Keratinocyte (primary cell): Measurements from ENCODE around the gene BTRC.
"Not testable (repeated sequence)": the region's sequence is repeated elsewhere in the genome, so short reads cannot be mapped to it uniquely, and the experiment has no call there.

Experiments used
- EZH2 ChIP-seq: IDR thresholded peaks from one replicate; pipeline ENCODE4 v1.6.1; 2012; ENCODE audit warnings: inconsistent platforms, mild to moderate bottlenecking, low read length, moderate library complexity
- TF ChIP-seq, protein P1 (sequence below), 3 experiments: IDR thresholded peaks in 1 of 3; conservative IDR thresholded peaks in 1 of 3; optimal IDR thresholded peaks in 1 of 3; 2 replicates in 2 of 3; 3 replicates in 1 of 3; pipeline versions ENCODE3 to v1.5.1; 2011; ENCODE audit warnings: low read length in 3 of 3, mild to moderate bottlenecking in 3 of 3, moderate library complexity in 2 of 3, control low read depth in 1 of 3, inconsistent platforms in 1 of 3; ENCODE audit not compliant: insufficient read depth in 2 of 3; ENCODE audit errors: extremely low read depth in 1 of 3

DNA sequence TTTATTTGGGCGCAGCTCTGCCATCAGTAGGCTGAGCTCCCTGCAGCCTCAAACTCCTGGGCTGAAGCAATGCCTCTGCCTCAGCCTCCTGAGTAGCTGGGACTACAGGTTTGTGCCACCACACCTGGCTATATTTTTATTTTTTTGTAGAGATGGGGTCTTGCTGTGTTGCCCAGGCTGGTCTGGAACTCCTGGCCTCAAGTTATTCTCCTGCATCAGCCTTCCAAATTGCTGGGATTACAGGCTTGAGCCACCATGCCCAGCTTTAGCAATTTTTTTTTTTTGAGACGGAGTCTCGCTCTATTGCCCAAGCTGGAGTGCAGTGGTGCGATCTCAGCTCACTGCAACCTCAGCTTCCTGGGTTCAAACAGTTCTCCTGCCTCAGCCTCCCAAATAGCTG, 6.9 kb downstream of the BTRC start:
- TF ChIP-seq, protein P1, sequence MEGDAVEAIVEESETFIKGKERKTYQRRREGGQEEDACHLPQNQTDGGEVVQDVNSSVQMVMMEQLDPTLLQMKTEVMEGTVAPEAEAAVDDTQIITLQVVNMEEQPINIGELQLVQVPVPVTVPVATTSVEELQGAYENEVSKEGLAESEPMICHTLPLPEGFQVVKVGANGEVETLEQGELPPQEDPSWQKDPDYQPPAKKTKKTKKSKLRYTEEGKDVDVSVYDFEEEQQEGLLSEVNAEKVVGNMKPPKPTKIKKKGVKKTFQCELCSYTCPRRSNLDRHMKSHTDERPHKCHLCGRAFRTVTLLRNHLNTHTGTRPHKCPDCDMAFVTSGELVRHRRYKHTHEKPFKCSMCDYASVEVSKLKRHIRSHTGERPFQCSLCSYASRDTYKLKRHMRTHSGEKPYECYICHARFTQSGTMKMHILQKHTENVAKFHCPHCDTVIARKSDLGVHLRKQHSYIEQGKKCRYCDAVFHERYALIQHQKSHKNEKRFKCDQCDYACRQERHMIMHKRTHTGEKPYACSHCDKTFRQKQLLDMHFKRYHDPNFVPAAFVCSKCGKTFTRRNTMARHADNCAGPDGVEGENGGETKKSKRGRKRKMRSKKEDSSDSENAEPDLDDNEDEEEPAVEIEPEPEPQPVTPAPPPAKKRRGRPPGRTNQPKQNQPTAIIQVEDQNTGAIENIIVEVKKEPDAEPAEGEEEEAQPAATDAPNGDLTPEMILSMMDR (optimal IDR thresholded peaks at IDR 0.05 in 1 of 3, IDR thresholded peaks at IDR 0.05 in 1 of 3, conservative IDR thresholded peaks at IDR 0.05 in 1 of 3; ENCODE audit: extremely low read depth in 1 of 3, insufficient read depth in 2 of 3, low read length in 3 of 3) = not testable (repeated sequence)
- TF ChIP-seq EZH2 = not testable (repeated sequence)
